ENCODE results near the gene MAB21L3. TPM values are rescaled to one million over a fixed set of nuclear protein-coding genes. Genes with fewer than 3 reads are reported as not detected.

MAB21L3 gene
- total RNA-seq, 4 donors from 2014 or later = 12.0 to 22.7 (median 19.6) TPM

DNA sequence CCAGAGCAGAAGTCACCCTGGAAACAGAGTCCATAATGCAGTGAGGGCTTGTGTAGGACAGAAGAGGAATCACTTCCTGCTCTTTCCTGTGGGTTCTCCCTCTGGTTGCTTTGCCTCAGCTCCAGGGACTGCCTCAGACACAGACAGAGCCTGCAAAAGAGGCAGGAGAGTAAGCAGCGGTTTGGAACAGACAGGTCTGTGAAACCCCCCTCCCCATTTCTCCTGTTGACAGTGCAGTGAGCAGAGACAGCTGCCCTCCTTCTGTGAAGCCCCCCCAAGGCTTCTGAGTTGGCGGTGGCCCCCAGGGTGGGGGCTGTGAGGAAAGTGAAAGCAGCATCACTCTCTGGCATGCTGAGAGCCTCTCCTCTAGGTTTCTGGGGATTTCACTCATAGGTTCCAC, 53.0 kb downstream of the MAB21L3 start:
- DNase-seq = no peak
- Histone ChIP-seq H3K9me3 (no peaks in the 10 kb centered on the region), H3K36me3 (no peaks in the 10 kb centered on the region), H3K4me1 (peaks cover 14 to 54% (median 15%) of the 10 kb centered on the region in 3 donors), H3K27ac (peak overlapping the region in 2 of 4 donors; percentile 26 to 40), H3K27me3 (no peaks in the 10 kb centered on the region), H3K4me3 (no peak overlapping the region)
- intact Hi-C loops (cut with DNase I) = no loop called here
- TF ChIP-seq POLR2A (IDR thresholded peaks at IDR 0.05) = no peak
- TF ChIP-seq CTCF (IDR thresholded peaks at IDR 0.05) = no peak
- 60% methylated on average over 2 of the region's 2 CpGs; no CpG with 5 or more reads in 1 of the 2 donors for WGBS, 2 donors

GRCh38 chr1:116164604-116165368, 53.6 kb downstream of the MAB21L3 start:
- Histone ChIP-seq H3K27me3 (no peaks in the 10 kb centered on the region), H3K27ac (peak overlapping the region in 3 of 4 donors; percentile 31 to 53 (median 40)), H3K36me3 (no peaks in the 10 kb centered on the region), H3K9me3 (no peaks in the 10 kb centered on the region), H3K4me3 (no peak overlapping the region), H3K4me1 (peaks cover 14 to 55% (median 15%) of the 10 kb centered on the region in 3 donors)
- intact Hi-C loops (cut with DNase I) = no loop called here
- 46 to 57% methylated on average over 4 of the region's 4 CpGs for WGBS, 2 donors
- TF ChIP-seq CTCF (IDR thresholded peaks at IDR 0.05) (no peak), POLR2A (IDR thresholded peaks at IDR 0.05) (no peak)
- no peak for DNase-seq

DNA sequence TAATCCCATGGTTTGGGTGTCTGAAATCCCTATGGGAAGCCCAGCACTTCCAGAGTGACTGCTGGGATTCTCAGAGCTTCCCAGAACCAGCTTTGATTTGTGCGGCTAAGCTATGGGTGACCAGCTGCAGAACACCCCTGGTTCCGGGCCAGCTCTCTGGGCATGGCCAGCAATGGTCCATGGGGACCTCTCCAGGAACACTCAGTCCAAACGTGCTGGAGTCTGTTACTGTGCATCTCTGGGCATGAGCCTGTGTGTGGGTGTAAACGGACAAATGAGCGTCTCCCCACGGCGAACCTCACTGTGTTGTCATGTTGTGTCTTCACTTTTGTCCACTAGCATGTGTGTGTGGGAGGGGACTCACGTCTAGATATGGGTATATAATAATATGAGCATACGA, 54.4 kb downstream of the MAB21L3 start:
- no peak overlapping the region for H3K4me3 ChIP-seq
- no peak for DNase-seq
- no peaks in the 10 kb centered on the region for H3K27me3 ChIP-seq
- TF ChIP-seq CTCF (IDR thresholded peaks at IDR 0.05) (no peak), POLR2A (IDR thresholded peaks at IDR 0.05) (no peak)
- peaks cover 14 to 55% (median 15%) of the 10 kb centered on the region in 3 donors for H3K4me1 ChIP-seq
- no peaks in the 10 kb centered on the region for H3K9me3 ChIP-seq
- no peaks in the 10 kb centered on the region for H3K36me3 ChIP-seq
- H3K27ac ChIP-seq = peak overlapping the region in 3 of 4 donors; percentile 31 to 53 (median 40)
- 77 to 78% methylated on average over 7 to 9 of the region's 9 CpGs for WGBS, 2 donors
- intact Hi-C loops (cut with DNase I) = no loop called here

- 43 to 71% methylated on average over 4 to 6 of the region's 6 CpGs for WGBS, 2 donors
- H3K27ac ChIP-seq = peak overlapping the region in 3 of 4 donors; percentile 26 to 53 (median 40)
- H3K4me1 ChIP-seq = peaks cover 14 to 55% (median 15%) of the 10 kb centered on the region in 3 donors
Observed at GRCh38 chr1:116166011-116166571, 54.9 kb downstream of the MAB21L3 start.

More at GRCh38 chr1:116166011-116166571, 54.9 kb downstream of the MAB21L3 start:
- no peaks in the 10 kb centered on the region for H3K9me3 ChIP-seq
- H3K27me3 ChIP-seq = no peaks in the 10 kb centered on the region
- no peak for DNase-seq
- intact Hi-C loops (cut with DNase I) = no loop called here
- no peak overlapping the region for H3K4me3 ChIP-seq
- no peaks in the 10 kb centered on the region for H3K36me3 ChIP-seq
- TF ChIP-seq CTCF (IDR thresholded peaks at IDR 0.05) = no peak
- TF ChIP-seq POLR2A (IDR thresholded peaks at IDR 0.05) = no peak
